OCI-LY3 (cell line): ENCODE measurements around the gene ATP2B3.

Experiments used
- H2AFZ ChIP-seq: fragments of 200-600, 300-600 bp; shearing (Covaris generic); 2 replicates; pipeline ENCODE4 v1.6.0; 2014; ENCODE audit warnings: antibody characterized with exemption, low read depth, low read length
- H3K27ac ChIP-seq: fragments of 200-600, 300-600 bp; sonication (generic); 2 replicates; pipeline ENCODE4 v1.5.1; 2014; ENCODE audit warnings: mild to moderate bottlenecking, low read length, moderate library complexity, mixed read lengths
- H3K27me3 ChIP-seq: fragments of 200-600, 300-600 bp; sonication (generic); 2 replicates; pipeline ENCODE4 v1.6.1; 2014; ENCODE audit warnings: low read depth, low read length, mixed read lengths
- H3K36me3 ChIP-seq: fragments of 200-600, 300-600 bp; sonication (generic); replicated peaks from 2 replicates; pipeline ENCODE3; 2014; ENCODE audit warnings: low read depth, low read length, mixed read lengths
- H3K4me1 ChIP-seq: fragments of 300-600, 200-600 bp; sonication (generic); 2 replicates; pipeline ENCODE4 v1.6.1; 2014; ENCODE audit warnings: low read length, mixed read lengths
- H3K4me2 ChIP-seq: fragments of 200-600, 300-600 bp; sonication (generic); 2 replicates; pipeline ENCODE4 v1.6.1; 2014; ENCODE audit warnings: low read length, mixed read lengths
- H3K4me3 ChIP-seq: fragments of 300-600, 200-600 bp; sonication (generic); 2 replicates; pipeline ENCODE4 v1.5.1; 2014; ENCODE audit warnings: antibody characterized with exemption, mild to moderate bottlenecking, low read length, moderate library complexity
- H3K79me2 ChIP-seq: fragments of 300-600, 200-600 bp; shearing (Covaris generic); 2 replicates; pipeline ENCODE4 v1.6.1; 2014; ENCODE audit warnings: mild to moderate bottlenecking, low read length, mixed read lengths
- H3K9ac ChIP-seq: fragments of 300-600, 200-600 bp; shearing (Covaris generic); 2 replicates; pipeline ENCODE4 v1.6.0; 2014; ENCODE audit warnings: mild to moderate bottlenecking, low read length, moderate library complexity
- H3K9me3 ChIP-seq: fragments of 200-600, 300-600 bp; shearing (Covaris generic); 2 replicates; pipeline ENCODE4 v1.6.1; 2014; ENCODE audit warnings: low read length, mixed read lengths; ENCODE audit not compliant: insufficient read depth
- H4K20me1 ChIP-seq: fragments of 200-600, 300-600 bp; sonication (generic); 2 replicates; pipeline ENCODE4 v1.6.1; 2016; ENCODE audit warnings: low read length, mixed read lengths; ENCODE audit not compliant: insufficient read depth
- EZH2phosphoT487 ChIP-seq: fragments of 200-600 bp; shearing (Covaris generic); IDR thresholded peaks from 2 replicates; pipeline ENCODE4 v1.6.1; 2018; ENCODE audit warnings: antibody characterized with exemption, mixed run types, low read depth
- TF ChIP-seq, protein P1 (sequence below): fragments of 200-600, 300-600 bp; sonication (generic); IDR thresholded peaks from 2 replicates; pipeline ENCODE4 v1.5.1; 2014; ENCODE audit warnings: antibody characterized with exemption, low read length, low read depth

The ATP2B3 gene

GRCh38 chrX:153576961-153577360 lies 59.5 kb downstream of the ATP2B3 start:
- Histone ChIP-seq H3K36me3 (no peaks in the 10 kb centered on the region), H3K9ac (no peak overlapping the region), H3K79me2 (no peaks in the 10 kb centered on the region), H4K20me1 (no peaks in the 10 kb centered on the region), H3K27ac (no peak overlapping the region), H3K4me2 (no peak overlapping the region), H3K4me1 (peaks cover 40% of the 10 kb centered on the region), H2AFZ (no peak overlapping the region), H3K9me3 (no peaks in the 10 kb centered on the region), H3K4me3 (no peak overlapping the region), H3K27me3 (no peaks in the 10 kb centered on the region)
- TF ChIP-seq, protein P1, sequence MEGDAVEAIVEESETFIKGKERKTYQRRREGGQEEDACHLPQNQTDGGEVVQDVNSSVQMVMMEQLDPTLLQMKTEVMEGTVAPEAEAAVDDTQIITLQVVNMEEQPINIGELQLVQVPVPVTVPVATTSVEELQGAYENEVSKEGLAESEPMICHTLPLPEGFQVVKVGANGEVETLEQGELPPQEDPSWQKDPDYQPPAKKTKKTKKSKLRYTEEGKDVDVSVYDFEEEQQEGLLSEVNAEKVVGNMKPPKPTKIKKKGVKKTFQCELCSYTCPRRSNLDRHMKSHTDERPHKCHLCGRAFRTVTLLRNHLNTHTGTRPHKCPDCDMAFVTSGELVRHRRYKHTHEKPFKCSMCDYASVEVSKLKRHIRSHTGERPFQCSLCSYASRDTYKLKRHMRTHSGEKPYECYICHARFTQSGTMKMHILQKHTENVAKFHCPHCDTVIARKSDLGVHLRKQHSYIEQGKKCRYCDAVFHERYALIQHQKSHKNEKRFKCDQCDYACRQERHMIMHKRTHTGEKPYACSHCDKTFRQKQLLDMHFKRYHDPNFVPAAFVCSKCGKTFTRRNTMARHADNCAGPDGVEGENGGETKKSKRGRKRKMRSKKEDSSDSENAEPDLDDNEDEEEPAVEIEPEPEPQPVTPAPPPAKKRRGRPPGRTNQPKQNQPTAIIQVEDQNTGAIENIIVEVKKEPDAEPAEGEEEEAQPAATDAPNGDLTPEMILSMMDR, result no peak
- TF ChIP-seq EZH2phosphoT487, result no peak

- Histone ChIP-seq H3K9me3 (no peaks in the 10 kb centered on the region), H3K4me1 (peaks cover 43% of the 10 kb centered on the region), H3K27me3 (no peaks in the 10 kb centered on the region), H3K36me3 (no peaks in the 10 kb centered on the region), H3K27ac (no peak overlapping the region), H3K9ac (no peak overlapping the region), H3K79me2 (no peaks in the 10 kb centered on the region), H2AFZ (no peak overlapping the region), H3K4me3 (no peak overlapping the region), H3K4me2 (no peak overlapping the region), H4K20me1 (no peaks in the 10 kb centered on the region)
- TF ChIP-seq, protein P1, result peak; percentile 13; the same call in 1 of the 2 replicates
- TF ChIP-seq EZH2phosphoT487, result no peak
Measured at GRCh38 chrX:153578200-153578835, 60.9 kb downstream of the ATP2B3 start.

GRCh38 chrX:153578889-153579288 lies 61.4 kb downstream of the ATP2B3 start:
- Histone ChIP-seq H3K4me2 (no peak overlapping the region), H3K36me3 (no peaks in the 10 kb centered on the region), H2AFZ (no peak overlapping the region), H3K4me3 (no peak overlapping the region), H3K9ac (no peak overlapping the region), H3K27ac (no peak overlapping the region), H3K27me3 (no peaks in the 10 kb centered on the region), H4K20me1 (no peaks in the 10 kb centered on the region), H3K4me1 (peaks cover 41% of the 10 kb centered on the region), H3K79me2 (no peaks in the 10 kb centered on the region), H3K9me3 (no peaks in the 10 kb centered on the region)
- no peak for TF ChIP-seq EZH2phosphoT487
- TF ChIP-seq, protein P1, result no peak

DNA sequence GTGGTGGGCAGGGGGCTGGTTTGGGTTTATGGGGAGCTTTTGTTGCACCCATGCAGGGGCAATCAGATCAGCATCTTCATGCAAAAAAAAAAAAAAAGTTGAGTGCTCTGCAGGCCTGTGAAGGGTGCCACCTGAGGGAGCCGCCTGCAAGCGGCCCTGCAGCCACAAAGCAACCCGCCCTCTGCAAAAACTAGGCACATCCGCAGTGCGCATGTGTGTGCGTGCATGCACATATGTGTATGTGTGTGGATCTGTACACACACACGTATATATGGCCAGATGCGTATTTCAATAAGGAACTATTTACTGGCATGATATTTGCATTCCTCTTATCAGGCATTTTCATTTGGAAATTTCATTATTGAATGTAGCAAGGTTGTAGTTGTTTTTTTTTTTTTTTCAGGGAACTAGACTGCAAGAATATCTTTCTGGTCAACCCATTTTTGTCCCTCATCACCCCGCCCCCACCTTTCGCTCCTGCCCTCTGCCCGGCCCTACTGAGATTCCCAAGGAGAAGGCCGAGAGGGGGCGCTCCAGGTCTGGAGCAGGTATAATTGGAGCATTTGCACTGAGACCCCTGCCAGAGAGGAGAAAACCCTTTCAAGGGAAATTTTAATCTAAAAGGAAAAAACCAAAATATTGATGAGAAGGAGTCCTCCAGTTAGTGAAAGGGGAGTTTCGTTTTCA lies 63.4 kb downstream of the ATP2B3 start:
- peak overlapping the region; percentile 17; the same call in 1 of the 2 replicates for H3K4me2 ChIP-seq
- H3K27me3 ChIP-seq, result no peaks in the 10 kb centered on the region
- no peaks in the 10 kb centered on the region for H3K9me3 ChIP-seq
- H4K20me1 ChIP-seq, result no peaks in the 10 kb centered on the region
- H3K79me2 ChIP-seq, result no peaks in the 10 kb centered on the region
- TF ChIP-seq, protein P1, result peak; percentile 48
- TF ChIP-seq EZH2phosphoT487, result no peak
- H3K9ac ChIP-seq, result no peak overlapping the region
- no peak overlapping the region for H2AFZ ChIP-seq
- peaks cover 25% of the 10 kb centered on the region for H3K4me1 ChIP-seq
- H3K36me3 ChIP-seq, result no peaks in the 10 kb centered on the region
- no peak overlapping the region for H3K27ac ChIP-seq
- H3K4me3 ChIP-seq, result no peak overlapping the region
